Lower lobe of right lung (tissue), 2 donors: ENCODE data around the gene ARHGAP21. TPM values are rescaled to one million over a fixed set of nuclear protein-coding genes. Genes with fewer than 3 reads are reported as not detected.

Experiments
- ATAC-seq, 2 donors: fragments of 200-7000 bp; cut with Tn5 transposase; one replicate each; pipeline ENCODE4 v1.9.1; 2020 to 2022; ENCODE audit warnings: mild to moderate bottlenecking in 2 of 2, moderate library complexity in 2 of 2
- DNase-seq: peaks from one replicate; pipeline ENCODE4 v3.0.0-alpha.2; 2020
- H3K27ac ChIP-seq: fragments of 200-600 bp; one replicate; pipeline ENCODE4 v1.8.0; 2022
- H3K27me3 ChIP-seq: fragments of 200-600 bp; one replicate; pipeline ENCODE4 v1.8.0; 2022; ENCODE audit warnings: low read depth
- H3K36me3 ChIP-seq: fragments of 200-600 bp; one replicate; pipeline ENCODE4 v1.8.0; 2022; ENCODE audit warnings: mild to moderate bottlenecking
- H3K4me1 ChIP-seq: fragments of 200-600 bp; one replicate; pipeline ENCODE4 v1.8.0; 2022
- H3K4me3 ChIP-seq: fragments of 200-600 bp; one replicate; pipeline ENCODE4 v1.8.0; 2022; ENCODE audit warnings: mild to moderate bottlenecking
- H3K9me3 ChIP-seq: fragments of 200-600 bp; one replicate; pipeline ENCODE4 v1.8.0; 2022
- intact Hi-C: fragments of 100-400 bp; cut with DNase I; formaldehyde crosslinking; loops from one replicate; pipeline ENCODE4 v1.11.0; 2022
- total RNA-seq: library from RNA; stranded (reverse); fragmentation: NEBNext Ultra II Directional; extraction: Animal tissue kit (Norgen Biotek cat#: 25700); gene quantifications from one replicate; pipeline ENCODE4 v1.2.1, GENCODE V29; 2021
- TF ChIP-seq, protein P1 (sequence below): fragments of 200-600 bp; IDR thresholded peaks from one replicate; pipeline ENCODE4 v1.8.0; 2022; ENCODE audit warnings: antibody characterized with exemption, mild to moderate bottlenecking
- donor health status: DM: no; HTN: yes; CAD: no; lungs with severe emphysema.

Gene ARHGAP21
- total RNA-seq, 1 donor from 2014 or later, result 83.1 TPM

DNA sequence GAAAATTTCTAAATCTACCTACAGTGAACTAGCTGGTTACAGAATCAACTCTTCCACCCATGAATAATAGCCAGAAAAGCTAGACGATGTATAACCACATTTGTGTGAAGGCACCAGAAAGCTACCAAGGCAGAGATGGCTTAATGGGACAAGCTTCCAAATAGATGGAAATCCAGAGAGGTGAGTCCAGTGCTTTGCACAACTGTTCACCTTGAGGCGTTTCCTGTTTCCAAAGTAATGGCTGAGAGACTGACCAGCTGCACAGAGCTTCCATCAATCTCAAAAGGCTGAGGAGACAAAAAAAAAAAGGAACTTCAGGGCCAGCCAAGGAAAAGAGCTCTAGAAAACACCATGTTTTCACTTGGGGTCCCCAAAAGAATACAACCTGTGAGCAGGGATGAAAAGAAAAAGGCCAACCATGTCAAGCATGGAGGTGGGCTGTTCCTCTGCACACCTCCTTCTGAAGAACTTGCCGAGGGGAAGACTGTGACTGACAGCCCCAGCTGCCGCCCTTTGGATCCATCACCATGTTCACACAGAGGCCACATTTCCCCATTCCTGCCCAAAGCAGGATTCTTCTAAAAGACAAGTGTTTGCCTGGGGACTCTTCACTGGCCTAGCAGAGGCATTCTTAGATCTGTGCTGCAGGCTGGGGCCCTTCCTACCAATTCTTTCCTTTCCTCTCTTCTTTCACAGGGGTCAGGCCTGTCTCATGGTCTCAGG, 72.9 kb downstream of the ARHGAP21 start:
- Histone ChIP-seq H3K27me3 (no peaks in the 10 kb centered on the region), H3K4me3 (no peak overlapping the region), H3K27ac (no peak overlapping the region), H3K36me3 (no peaks in the 10 kb centered on the region), H3K9me3 (no peaks in the 10 kb centered on the region), H3K4me1 (peaks cover 2% of the 10 kb centered on the region)
- DNase-seq (no peak), ATAC-seq (no peak)
- TF ChIP-seq, protein P1, sequence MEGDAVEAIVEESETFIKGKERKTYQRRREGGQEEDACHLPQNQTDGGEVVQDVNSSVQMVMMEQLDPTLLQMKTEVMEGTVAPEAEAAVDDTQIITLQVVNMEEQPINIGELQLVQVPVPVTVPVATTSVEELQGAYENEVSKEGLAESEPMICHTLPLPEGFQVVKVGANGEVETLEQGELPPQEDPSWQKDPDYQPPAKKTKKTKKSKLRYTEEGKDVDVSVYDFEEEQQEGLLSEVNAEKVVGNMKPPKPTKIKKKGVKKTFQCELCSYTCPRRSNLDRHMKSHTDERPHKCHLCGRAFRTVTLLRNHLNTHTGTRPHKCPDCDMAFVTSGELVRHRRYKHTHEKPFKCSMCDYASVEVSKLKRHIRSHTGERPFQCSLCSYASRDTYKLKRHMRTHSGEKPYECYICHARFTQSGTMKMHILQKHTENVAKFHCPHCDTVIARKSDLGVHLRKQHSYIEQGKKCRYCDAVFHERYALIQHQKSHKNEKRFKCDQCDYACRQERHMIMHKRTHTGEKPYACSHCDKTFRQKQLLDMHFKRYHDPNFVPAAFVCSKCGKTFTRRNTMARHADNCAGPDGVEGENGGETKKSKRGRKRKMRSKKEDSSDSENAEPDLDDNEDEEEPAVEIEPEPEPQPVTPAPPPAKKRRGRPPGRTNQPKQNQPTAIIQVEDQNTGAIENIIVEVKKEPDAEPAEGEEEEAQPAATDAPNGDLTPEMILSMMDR, result no peak
- intact Hi-C loops, result no loop called here

DNA sequence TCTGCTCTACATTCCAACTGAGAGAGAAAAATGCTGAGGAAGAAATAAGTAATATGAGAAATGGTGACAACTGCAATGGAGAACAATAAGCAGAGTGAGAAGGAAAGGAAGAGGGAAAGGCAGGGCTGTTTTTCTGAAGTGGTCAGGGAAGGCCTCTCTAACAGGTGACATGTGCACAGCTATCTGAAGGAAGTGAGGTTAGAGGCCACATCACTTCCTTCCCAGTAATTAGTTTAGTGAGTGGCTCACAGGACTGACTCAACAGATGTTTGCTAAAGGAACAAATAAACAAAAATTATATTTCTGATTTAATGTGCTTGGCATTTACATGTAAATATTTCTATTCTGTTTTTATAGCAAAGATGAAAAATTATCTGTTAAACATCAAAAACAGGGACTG, 77.9 kb downstream of the ARHGAP21 start:
- H3K9me3 ChIP-seq, result no peaks in the 10 kb centered on the region
- peaks cover 17% of the 10 kb centered on the region for H3K4me1 ChIP-seq
- DNase-seq (no peak), ATAC-seq (no peak)
- no peak overlapping the region for H3K27ac ChIP-seq
- TF ChIP-seq, protein P1, result no peak
- no peak overlapping the region for H3K4me3 ChIP-seq
- no peaks in the 10 kb centered on the region for H3K36me3 ChIP-seq
- H3K27me3 ChIP-seq, result no peaks in the 10 kb centered on the region
- intact Hi-C loops, result no loop called here

DNA sequence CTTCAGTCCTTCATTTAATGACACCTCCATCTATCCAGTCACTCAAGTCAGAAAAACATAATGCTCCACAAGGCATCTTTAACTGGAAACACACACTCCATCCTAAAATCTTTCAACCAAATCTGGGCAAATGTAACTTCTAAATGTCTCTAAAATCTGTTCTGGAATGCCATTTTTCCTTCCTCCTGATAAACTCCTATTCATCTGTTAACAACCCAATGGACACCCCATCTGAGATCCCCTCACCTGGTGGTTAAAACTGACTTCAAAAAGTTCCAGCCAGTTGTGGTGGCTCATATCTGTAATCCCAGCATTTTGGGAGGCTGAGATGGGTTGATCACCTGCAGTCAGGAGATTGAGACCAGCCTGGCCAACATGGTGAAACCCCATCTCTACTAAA, 78.7 kb downstream of the ARHGAP21 start:
- TF ChIP-seq, protein P1, result no peak
- intact Hi-C loops, result no loop called here
- ATAC-seq, result no peak
- Histone ChIP-seq H3K27ac (no peak overlapping the region), H3K27me3 (no peaks in the 10 kb centered on the region), H3K9me3 (no peaks in the 10 kb centered on the region), H3K4me3 (no peak overlapping the region), H3K4me1 (peaks cover 17% of the 10 kb centered on the region), H3K36me3 (no peaks in the 10 kb centered on the region)
- DNase-seq, result no peak

DNA sequence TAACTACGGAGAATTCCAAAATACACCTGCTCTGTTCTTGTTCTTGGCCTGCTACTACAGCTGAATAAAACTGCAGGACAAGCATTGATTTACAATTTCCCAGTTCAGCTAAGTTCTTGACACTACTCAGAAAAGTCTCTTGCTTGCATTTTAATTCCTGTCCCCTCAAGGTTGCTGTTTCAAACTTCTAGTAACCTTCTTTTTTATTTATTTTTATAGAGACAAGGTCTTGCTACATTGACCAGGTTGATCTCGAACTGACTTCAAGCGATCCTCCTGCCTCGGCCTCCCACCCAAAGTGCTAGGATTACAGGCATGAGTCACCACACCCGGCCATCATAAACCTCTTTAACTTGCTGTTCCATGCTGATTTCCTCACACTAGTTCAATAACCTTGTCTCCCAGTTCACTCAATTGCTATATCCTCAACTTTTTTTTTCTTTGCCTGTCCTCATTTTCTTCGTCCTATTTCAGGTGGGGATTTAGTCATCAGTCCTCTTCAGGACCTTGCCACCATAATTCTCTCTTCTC, 79.9 kb downstream of the ARHGAP21 start:
- no peak for DNase-seq
- ATAC-seq, result no peak
- TF ChIP-seq, protein P1, result no peak
- no peaks in the 10 kb centered on the region for H3K27me3 ChIP-seq
- no peak overlapping the region for H3K4me3 ChIP-seq
- peaks cover 17% of the 10 kb centered on the region for H3K4me1 ChIP-seq
- H3K9me3 ChIP-seq, result no peaks in the 10 kb centered on the region
- no peaks in the 10 kb centered on the region for H3K36me3 ChIP-seq
- H3K27ac ChIP-seq, result no peak overlapping the region
- intact Hi-C loops, result no loop called here

DNA sequence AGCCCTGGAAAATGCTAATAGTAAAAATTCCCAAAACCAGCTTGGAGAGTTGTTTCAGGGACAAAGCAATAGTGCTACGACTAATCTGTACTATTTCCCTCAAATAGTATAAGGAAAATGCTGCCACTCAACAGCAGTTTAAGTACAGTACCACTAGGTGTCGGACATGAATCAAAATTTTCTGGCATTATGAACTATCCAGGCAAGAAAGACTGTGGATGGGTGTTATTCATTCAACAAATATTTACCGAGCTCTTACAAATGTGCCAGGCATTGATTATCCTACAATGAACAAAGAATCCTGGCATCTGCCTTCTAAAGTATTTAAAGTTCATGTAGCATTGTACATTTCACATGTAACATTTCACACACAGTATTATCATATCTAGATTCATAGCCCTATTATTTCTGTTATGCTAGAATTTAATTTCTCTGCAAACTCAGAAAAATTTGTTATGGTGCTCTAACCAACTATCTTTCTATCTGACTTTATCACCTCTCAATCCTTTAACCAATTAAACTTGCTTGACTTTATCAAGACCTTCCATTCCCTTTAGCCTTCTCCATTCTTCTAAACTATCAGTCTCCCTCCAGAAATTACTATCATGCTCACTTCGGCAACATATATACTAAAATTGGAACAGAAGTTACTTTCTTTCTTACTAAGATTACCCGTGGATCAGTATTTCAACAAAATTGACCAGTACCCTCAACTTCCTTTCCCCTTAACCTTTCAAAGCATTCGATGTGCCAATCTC, 80.6 kb downstream of the ARHGAP21 start:
- Histone ChIP-seq H3K4me3 (no peak overlapping the region), H3K4me1 (peaks cover 17% of the 10 kb centered on the region), H3K27me3 (no peaks in the 10 kb centered on the region), H3K9me3 (no peaks in the 10 kb centered on the region), H3K27ac (no peak overlapping the region), H3K36me3 (no peaks in the 10 kb centered on the region)
- ATAC-seq (peak; percentile 91 to 96), DNase-seq (no peak)
- TF ChIP-seq, protein P1, result peak; percentile 76
- intact Hi-C loops, result no loop called here
